Peyer's patch (tissue), 4 donors: ENCODE results near the gene HLA-DOB. TPM values are rescaled to one million over a fixed set of nuclear protein-coding genes. Genes with fewer than 3 reads are reported as not detected.

ENCODE experiments used
- DNase-seq, 3 donors: peaks; one replicate each; pipeline ENCODE4 v3.0.0-alpha.2; 2017 to 2019
- H3K27ac ChIP-seq, 4 donors: fragments of 200-600 bp; sonication (generic); one replicate each; pipeline ENCODE4 v1.5.1; 2016 to 2019
- H3K27me3 ChIP-seq, 2 donors: fragments of 200-600 bp; sonication (generic); one replicate each; pipeline ENCODE4 v1.5.1; 2019
- H3K36me3 ChIP-seq, 3 donors: fragments of 200-600 bp; sonication (generic); one replicate each; pipeline ENCODE4 v1.5.1; 2016 to 2019
- H3K4me1 ChIP-seq, 4 donors: fragments of 200-600 bp; sonication (generic); one replicate each; pipeline ENCODE4 v1.5.1; 2016 to 2019
- H3K4me3 ChIP-seq, 4 donors: fragments of 200-600 bp; sonication (generic); 1 replicate in 3 of 4; 2 replicates in 1 of 4; pipeline ENCODE4 v1.5.1; 2016 to 2019; ENCODE audit warnings: mild to moderate bottlenecking in 1 of 4
- H3K9me3 ChIP-seq, 4 donors: fragments of 200-600 bp; sonication (generic); one replicate each; pipeline ENCODE4 v1.5.1; 2016 to 2019; ENCODE audit warnings: mild to moderate bottlenecking in 1 of 4
- CTCF ChIP-seq, 6 experiments: fragments of 450-650 bp in 4 of 6; fragments of 200-600 bp in 2 of 6; sonication (generic) in 1 of 6; IDR thresholded peaks; one replicate each; pipeline ENCODE4 v1.5.1; 2017 to 2019; ENCODE audit warnings: antibody characterized with exemption in 6 of 6, mild to moderate bottlenecking in 3 of 6, moderate library complexity in 1 of 6
- POLR2A ChIP-seq, 2 donors: fragments of 450-650 bp; IDR thresholded peaks; one replicate each; pipeline ENCODE4 v1.5.1; 2017; ENCODE audit warnings: antibody characterized with exemption in 2 of 2, mild to moderate bottlenecking in 2 of 2, moderate library complexity in 2 of 2
- total RNA-seq, 4 donors: library from RNA; depleted of rRNA; stranded (reverse); fragments of >200 nt; gene quantifications; one replicate each; pipeline ENCODE4 v1.1.0, GENCODE V29; 2016

Gene HLA-DOB
- total RNA-seq, 4 donors from 2014 or later: 0.88 to 13.2 (median 4.2) TPM

- no peak overlapping the region for H3K27ac ChIP-seq
- H3K9me3 ChIP-seq: no peaks in the 10 kb centered on the region
- no peaks in the 10 kb centered on the region for H3K36me3 ChIP-seq
- no peak overlapping the region for H3K4me3 ChIP-seq
- TF ChIP-seq CTCF (IDR thresholded peaks at IDR 0.05) (no peak), POLR2A (IDR thresholded peaks at IDR 0.05) (no peak)
- no peak for DNase-seq
- no peaks in the 10 kb centered on the region for H3K27me3 ChIP-seq
- H3K4me1 ChIP-seq: no peaks in the 10 kb centered on the region
These were observed 41.7 kb downstream of the HLA-DOB start for GRCh38 chr6:32775071-32775470.

GRCh38 chr6:32774426-32774825, 42.4 kb downstream of the HLA-DOB start:
- Histone ChIP-seq H3K27ac (no peak overlapping the region), H3K9me3 (no peaks in the 10 kb centered on the region), H3K4me3 (no peak overlapping the region), H3K27me3 (no peaks in the 10 kb centered on the region), H3K4me1 (no peaks in the 10 kb centered on the region), H3K36me3 (no peaks in the 10 kb centered on the region)
- no peak for DNase-seq
- no peak for TF ChIP-seq POLR2A (IDR thresholded peaks at IDR 0.05)
- no peak for TF ChIP-seq CTCF (IDR thresholded peaks at IDR 0.05)

DNA sequence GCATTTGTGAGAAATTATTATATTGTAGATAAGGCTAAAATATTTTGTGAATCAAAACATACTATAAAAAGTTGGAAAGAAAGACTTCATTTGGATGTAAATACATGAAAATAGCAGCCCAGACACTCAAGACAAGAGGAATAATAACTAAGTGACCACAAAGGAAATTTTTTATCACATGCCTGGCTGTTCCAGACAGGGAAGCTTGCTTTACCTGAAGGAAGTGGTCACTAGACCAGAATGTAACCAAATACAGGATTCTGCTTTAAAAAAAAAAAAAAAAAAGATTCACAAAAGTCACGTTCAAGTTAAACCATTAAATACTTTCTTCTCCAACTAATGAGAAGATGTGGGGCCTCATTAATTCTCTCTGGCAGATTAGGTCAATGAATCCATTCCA, 44.1 kb downstream of the HLA-DOB start:
- Histone ChIP-seq H3K9me3 (no peaks in the 10 kb centered on the region), H3K36me3 (no peaks in the 10 kb centered on the region), H3K4me3 (no peak overlapping the region), H3K27ac (no peak overlapping the region), H3K4me1 (no peaks in the 10 kb centered on the region), H3K27me3 (no peaks in the 10 kb centered on the region)
- no peak for DNase-seq
- TF ChIP-seq CTCF (IDR thresholded peaks at IDR 0.05): no peak
- TF ChIP-seq POLR2A (IDR thresholded peaks at IDR 0.05): no peak

GRCh38 chr6:32764048-32764447, 52.8 kb downstream of the HLA-DOB start:
- no peaks in the 10 kb centered on the region for H3K36me3 ChIP-seq
- TF ChIP-seq CTCF (IDR thresholded peaks at IDR 0.05) (no peak), POLR2A (IDR thresholded peaks at IDR 0.05) (no peak)
- H3K4me1 ChIP-seq: no peaks in the 10 kb centered on the region
- no peaks in the 10 kb centered on the region for H3K9me3 ChIP-seq
- no peak for DNase-seq
- H3K4me3 ChIP-seq: no peak overlapping the region
- H3K27ac ChIP-seq: no peak overlapping the region
- no peaks in the 10 kb centered on the region for H3K27me3 ChIP-seq

DNA sequence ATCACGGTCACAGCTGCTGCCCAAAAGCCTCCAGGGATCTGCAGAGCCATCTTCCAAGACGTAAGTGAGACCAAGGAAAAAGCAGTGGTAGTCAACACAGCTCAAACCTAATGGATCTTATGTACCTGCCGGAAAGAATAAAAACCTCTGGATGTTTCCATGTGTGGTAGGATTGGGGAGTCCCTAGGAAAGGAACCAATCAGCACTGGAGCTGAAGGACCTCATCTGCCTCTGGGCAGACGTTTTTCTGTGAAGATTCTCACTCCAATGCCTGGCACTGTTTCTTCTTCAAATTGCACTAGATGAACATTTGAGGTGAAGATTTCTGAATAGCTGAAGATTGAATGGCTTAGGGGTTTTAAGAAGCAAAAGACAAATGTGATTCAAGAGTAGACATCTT, 53.4 kb downstream of the HLA-DOB start, which contains the start of gene HLA-DQB2:
Gene HLA-DQB2, minus strand, starts transcription at position 112 of the 400 bp plus-strand sequence. Its CDS starts 62 bp downstream, at position 50.
- DNase-seq: no peak
- H3K27ac ChIP-seq: no peak within 1 kb of the TSS
- H3K4me1 ChIP-seq: no peaks in the 10 kb centered on the region
- H3K27me3 ChIP-seq: no peaks in the 10 kb centered on the region
- H3K4me3 ChIP-seq: no peak within 1 kb of the TSS
- no peaks in the 10 kb centered on the region for H3K36me3 ChIP-seq
- H3K9me3 ChIP-seq: no peaks in the 10 kb centered on the region
- TF ChIP-seq CTCF (IDR thresholded peaks at IDR 0.05) (no peak), POLR2A (IDR thresholded peaks at IDR 0.05) (no peak)

Other genes with a start within 250 kb of the HLA-DOB start
- gene HLA-DRB1, start 227.2 kb downstream of the HLA-DOB start, total RNA-seq: 100 to 1,000 TPM in 2 of 4 donors, 10 to 100 TPM in 2; 49.8 to 260 (median 102) TPM
- 10 to 100 TPM in 1 of 4 donors, 1 to 10 TPM in 1, under 1 TPM in 1, not detected in 1; 0.67 to 36.3 (median 1.5) TPM for gene HLA-DQA1, start 179.6 kb downstream of the HLA-DOB start, total RNA-seq
- 10 to 100 TPM in 1 of 4 donors, 1 to 10 TPM in 1, not detected in 2; 7.6 to 18.2 TPM for gene HLA-DQB1, start 150.3 kb downstream of the HLA-DOB start, total RNA-seq
- gene HLA-DQA2, start 75.6 kb downstream of the HLA-DOB start, total RNA-seq: 1 to 10 TPM in 1 of 4 donors, not detected in 3; 2.5 TPM
- not detected for gene HLA-DQB2, start 53.5 kb downstream of the HLA-DOB start, total RNA-seq
- 10 to 100 TPM; 16.5 to 53.2 (median 39.4) TPM for gene TAP2, start 21.7 kb upstream of the HLA-DOB start, total RNA-seq
- 100 to 1,000 TPM in 2 of 4 donors, 10 to 100 TPM in 2; 48.1 to 104 (median 96.0) TPM for gene PSMB8, start 27.0 kb upstream of the HLA-DOB start, total RNA-seq
- 100 to 1,000 TPM in 3 of 4 donors, 10 to 100 TPM in 1; 25.6 to 136 (median 107) TPM for gene TAP1, start 36.7 kb upstream of the HLA-DOB start, total RNA-seq
- 100 to 1,000 TPM in 1 of 4 donors, 10 to 100 TPM in 3; 53.5 to 124 (median 80.9) TPM for gene PSMB9, start 37.2 kb upstream of the HLA-DOB start, total RNA-seq
- gene HLA-DMB, start 124.0 kb upstream of the HLA-DOB start, total RNA-seq: 100 to 1,000 TPM in 1 of 4 donors, 10 to 100 TPM in 3; 59.4 to 199 (median 91.6) TPM
- gene HLA-DMA, start 136.1 kb upstream of the HLA-DOB start, total RNA-seq: 10 to 100 TPM; 47.0 to 79.9 (median 62.1) TPM
- gene BRD2, start 151.6 kb upstream of the HLA-DOB start, total RNA-seq: 100 to 1,000 TPM; 146 to 525 (median 205) TPM
- gene HLA-DOA, start 192.6 kb upstream of the HLA-DOB start, total RNA-seq: 10 to 100 TPM in 1 of 4 donors, 1 to 10 TPM in 1, under 1 TPM in 1, not detected in 1; 0.95 to 26.4 (median 1.5) TPM